ENCODE results near the gene PIK3R4.

The PIK3R4 gene

DNA sequence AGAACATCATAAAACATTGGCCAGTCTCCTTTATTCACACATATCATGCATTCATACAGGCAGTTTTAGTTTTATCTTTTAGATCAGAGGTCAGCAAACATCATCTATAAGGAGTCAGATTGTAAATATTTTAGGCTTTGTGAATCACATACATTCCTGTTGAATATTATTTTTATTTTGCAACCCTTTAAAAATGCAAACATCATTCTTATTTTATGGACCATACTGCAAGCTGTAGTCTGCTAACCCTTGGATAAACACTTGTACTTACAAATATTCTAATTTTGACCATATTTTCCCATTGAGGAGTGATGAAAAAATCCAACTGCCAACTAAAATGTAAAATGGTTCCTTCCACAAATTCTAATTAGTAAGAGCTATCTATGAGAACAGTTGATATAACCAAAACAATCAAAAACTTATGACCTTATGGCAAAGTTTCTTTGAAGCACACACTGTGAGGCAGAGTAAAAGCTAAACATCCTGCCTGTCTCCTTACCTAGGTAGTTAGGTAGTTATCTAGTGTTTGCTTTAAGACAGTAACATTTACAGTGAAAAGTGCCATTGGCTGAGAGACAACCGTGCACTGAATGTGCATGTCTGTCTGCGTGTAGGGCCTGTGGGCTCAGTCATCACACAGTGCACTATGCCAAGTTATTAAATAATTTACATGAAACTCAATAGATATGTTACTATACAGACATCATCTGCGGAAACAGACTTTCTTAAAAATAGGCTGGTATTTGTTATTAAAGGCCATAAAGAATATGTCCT lies 57.7 kb downstream of the PIK3R4 start:
- DNase-seq (ENCODE audit: low read depth in 2 of 2) = no peak

DNA sequence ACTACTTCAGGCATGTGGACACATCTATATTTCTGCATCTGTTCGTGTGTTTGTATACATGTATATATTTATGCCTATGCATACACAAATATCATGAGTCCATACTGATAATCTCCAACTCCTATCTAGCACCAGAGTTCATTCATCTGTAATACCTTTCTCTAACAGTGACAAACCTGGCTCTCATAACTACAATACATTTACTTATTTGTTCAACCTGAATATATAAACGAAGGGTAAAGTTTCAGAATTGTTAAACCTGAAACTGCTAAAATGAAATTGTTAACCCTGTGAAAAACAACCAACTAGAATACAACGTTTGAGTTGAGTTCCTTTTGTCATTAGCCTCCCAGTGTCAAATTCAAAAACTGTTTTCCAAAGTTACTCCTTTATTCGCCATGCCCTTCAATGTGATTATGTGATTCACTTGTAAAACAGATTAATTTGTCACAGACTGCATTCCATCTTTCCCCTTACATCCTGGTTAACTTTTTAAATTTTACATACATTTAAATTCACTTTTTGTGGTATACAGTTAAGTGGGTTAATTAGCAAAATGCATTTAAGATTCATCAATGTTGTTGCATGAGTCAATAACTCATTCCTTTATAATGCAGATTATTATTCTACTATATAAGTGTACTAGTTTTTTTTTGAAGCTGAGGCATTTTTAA lies 58.5 kb downstream of the PIK3R4 start:
- no peak for DNase-seq (ENCODE audit: low read depth in 2 of 2)

- DNase-seq (ENCODE audit: low read depth in 2 of 2) = no peak
Measured at GRCh38 chr3:130687327-130687726, 59.3 kb downstream of the PIK3R4 start.

GRCh38 chr3:130686833-130687232 lies 59.8 kb downstream of the PIK3R4 start:
- DNase-seq (ENCODE audit: low read depth in 2 of 2) = no peak

DNA sequence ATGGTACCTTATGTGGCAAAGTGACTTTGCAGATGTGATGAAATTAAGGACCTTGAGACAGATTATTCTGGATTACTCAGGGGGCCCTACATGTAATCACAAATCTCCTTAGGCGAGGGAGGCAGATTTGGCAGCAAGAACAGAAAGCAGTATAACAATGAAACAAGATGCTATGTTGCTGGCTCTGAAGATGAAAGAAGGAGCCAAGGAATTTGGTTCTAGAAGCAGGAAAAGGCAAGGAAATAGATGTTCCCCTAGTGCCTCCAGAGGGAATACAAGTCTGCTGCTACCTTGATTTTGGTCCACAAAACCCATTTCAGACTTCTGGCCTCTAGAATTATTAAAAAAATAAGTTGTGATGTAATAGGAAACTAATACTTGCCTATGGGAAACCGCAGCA lies 64.5 kb downstream of the PIK3R4 start:
- DNase-seq (ENCODE audit: low read depth in 2 of 2) = no peak

- DNase-seq (ENCODE audit: low read depth in 2 of 2) = no peak
Measured at GRCh38 chr3:130679218-130679617, 67.4 kb downstream of the PIK3R4 start.

- DNase-seq (ENCODE audit: low read depth in 2 of 2) = no peak
Measured at GRCh38 chr3:130677343-130677742, 69.3 kb downstream of the PIK3R4 start.

DNA sequence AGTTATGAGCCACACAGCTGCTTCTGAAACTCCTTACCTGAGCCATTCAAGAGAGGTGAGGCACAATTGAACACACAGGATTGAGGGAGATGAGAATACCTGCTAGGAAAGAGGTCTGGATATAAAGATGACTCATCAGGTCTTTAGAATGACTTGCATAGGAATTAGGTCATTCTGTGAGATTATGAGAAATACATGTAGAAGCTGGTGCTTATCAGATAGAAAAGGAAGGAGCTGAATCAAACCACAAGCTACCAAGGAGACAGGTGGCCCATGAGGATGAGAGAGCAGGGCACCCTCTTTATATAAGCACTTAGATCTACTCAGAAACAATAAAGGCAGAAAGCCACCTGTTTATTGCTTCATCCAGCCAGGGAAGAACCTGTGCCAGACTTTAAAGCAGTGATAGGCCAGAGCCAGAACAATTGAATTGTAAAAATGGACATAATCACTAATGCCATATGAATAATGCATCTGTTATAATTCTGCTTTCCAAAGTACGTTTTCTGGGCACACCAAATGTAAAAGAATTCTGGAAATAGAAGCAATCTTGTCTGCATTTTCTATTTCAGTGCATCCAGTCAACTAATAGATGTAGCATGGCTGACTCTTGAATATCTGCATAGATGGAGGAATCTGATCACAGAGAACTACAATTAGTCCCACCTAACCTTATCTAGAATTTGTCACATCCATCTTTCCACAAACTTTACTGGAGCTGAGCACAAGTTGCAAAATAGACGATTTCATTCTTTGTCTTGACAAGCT lies 74.9 kb downstream of the PIK3R4 start:
- DNase-seq (ENCODE audit: low read depth in 2 of 2) = no peak

GRCh38 chr3:130669740-130670139 lies 76.9 kb downstream of the PIK3R4 start:
- DNase-seq (ENCODE audit: low read depth in 2 of 2) = no peak

GRCh38 chr3:130663092-130663491 lies 83.5 kb downstream of the PIK3R4 start:
- no peak for DNase-seq (ENCODE audit: low read depth in 2 of 2)

- no peak for DNase-seq (ENCODE audit: low read depth in 2 of 2)
Measured at GRCh38 chr3:130662501-130662996, 84.1 kb downstream of the PIK3R4 start.

DNA sequence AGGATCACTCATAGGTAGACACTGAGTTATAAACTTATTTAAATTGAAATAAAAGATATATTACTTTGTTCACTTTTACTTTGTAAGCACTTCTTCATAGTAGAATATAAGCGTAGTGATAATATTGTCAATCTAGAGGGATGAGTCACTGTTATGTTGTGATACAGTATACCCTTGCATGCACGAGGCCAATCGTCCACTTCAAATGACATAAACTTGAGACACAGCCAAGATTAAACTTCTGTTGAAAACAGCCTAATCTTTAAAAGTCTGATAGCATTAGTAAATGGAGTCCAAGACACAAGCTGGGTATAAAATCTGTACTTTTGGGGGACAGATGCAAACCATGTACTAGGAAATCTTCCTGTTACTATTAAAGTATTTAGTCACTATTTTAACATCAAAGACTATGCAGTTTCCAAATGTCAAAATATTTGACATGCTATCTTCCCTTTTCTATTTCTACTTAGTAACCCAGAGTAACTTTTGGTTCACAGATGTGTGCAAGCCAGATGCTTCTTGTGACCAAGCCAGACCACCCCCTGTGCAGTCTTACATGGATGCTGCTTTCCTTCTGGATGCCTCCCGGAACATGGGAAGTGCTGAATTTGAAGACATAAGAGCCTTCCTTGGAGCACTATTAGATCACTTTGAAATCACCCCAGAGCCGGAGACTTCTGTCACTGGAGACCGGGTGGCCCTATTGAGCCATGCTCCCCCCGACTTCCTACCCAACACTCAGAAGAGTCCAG lies 85.3 kb downstream of the PIK3R4 start:
- no peak for DNase-seq (ENCODE audit: low read depth in 2 of 2)

DNA sequence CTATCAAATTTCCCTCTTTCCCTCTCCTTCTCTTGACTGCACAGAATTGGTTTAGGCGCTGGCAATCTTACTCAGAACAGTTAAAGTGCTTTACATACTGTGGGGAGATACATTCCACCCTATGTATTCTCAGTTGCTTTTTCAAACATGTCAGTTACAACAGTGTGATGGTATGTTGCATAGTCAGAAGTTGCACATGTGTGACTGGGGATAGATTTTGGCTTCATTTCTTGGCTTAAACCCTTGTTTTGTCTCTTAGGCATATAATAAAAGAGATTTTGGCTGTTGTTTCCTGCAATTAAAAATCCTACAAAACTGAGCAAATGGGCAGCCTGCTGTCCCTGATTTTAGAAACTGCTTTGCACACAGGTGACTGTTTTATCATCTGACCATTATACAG lies 86.7 kb downstream of the PIK3R4 start:
- no peak for DNase-seq (ENCODE audit: low read depth in 2 of 2)

- no peak for DNase-seq (ENCODE audit: low read depth in 2 of 2)
Measured at GRCh38 chr3:130658678-130659077, 88.0 kb downstream of the PIK3R4 start.

DNA sequence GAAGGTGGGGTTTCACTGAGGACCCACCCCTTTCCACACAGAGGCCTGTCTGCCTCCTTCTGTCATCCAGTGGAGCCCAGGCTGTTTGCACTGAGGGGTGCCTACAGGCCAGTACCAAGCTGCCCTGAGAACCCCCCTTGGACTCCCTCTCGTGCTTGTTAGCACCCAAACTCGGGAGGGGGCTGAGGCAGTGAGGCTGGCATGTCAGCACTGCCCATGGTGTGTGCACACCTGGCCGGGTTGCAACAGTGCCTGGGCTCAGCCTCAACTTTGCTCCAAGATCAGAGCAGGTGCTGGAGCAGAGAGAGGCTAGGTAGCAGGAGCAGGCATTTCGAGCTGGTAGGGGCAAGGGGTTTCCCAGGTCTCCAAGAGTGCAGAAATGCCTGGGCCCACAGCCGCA lies 90.0 kb downstream of the PIK3R4 start:
- DNase-seq (ENCODE audit: low read depth in 2 of 2) = no peak

DNA sequence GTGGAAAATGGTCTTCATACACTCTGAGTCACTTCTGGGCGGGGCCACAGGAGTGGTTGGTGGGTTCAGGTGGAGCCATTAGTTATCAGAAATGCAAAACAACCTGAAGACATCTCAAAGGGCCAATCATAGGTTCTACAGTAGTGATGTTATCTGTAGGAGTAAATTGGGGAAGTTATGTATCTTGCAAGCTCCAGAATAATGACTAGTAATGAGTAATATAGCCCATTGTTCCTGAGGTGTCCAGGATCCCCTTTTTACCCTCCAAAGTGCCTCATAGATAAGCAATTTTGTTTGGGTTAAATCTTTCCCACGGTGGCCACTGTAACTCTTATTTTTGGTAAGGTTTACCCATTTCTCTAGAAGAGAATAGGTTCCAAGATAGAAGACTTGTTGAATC lies 91.7 kb downstream of the PIK3R4 start:
- DNase-seq (ENCODE audit: low read depth in 2 of 2) = no peak

DNA sequence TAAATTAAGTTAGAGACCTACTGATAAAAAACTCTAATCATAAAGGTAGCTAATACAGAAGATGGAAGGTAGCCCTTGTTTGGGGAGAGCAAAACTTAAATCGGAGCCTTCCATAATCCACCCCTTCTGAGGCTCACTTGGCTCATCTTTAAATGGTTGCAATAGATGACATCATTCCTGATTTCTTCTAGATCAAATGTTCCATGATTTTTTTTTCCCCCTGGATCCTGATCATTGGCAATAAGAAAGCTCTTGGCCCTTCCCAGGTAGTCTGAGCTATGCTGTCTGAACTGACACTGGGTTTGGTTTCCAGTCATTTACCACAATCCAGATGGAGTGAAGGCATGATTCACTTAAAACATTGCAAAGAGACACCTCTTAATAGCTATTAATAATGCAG lies 92.5 kb downstream of the PIK3R4 start:
- no peak for DNase-seq (ENCODE audit: low read depth in 2 of 2)

DNA sequence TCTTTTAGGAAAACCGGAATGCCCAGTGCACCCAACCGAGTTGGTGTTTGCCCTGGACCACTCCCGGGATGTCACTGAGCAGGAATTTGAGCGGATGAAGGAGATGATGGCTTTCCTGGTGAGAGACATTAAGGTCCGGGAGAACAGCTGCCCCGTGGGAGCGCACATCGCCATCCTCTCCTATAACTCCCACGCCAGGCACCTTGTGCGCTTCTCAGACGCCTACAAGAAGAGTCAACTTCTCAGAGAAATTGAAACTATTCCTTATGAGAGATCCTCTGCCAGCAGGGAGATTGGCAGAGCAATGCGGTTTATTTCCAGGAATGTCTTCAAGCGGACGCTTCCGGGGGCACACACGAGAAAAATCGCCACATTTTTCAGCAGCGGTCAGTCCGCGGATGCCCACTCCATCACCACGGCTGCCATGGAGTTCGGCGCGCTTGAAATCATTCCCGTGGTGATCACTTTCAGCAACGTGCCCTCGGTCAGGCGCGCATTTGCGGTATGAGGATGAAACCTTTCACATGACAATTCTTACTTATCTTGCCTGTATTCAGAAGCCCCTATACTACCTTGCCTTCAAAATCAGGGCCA lies 97.5 kb downstream of the PIK3R4 start:
- no peak for DNase-seq (ENCODE audit: low read depth in 2 of 2)

- no peak for DNase-seq (ENCODE audit: low read depth in 2 of 2)
Measured at GRCh38 chr3:130648293-130648692, 98.3 kb downstream of the PIK3R4 start.

- DNase-seq (ENCODE audit: low read depth in 2 of 2) = no peak
Measured at GRCh38 chr3:130645261-130645660, 101.4 kb downstream of the PIK3R4 start.

- DNase-seq (ENCODE audit: low read depth in 2 of 2) = no peak
Measured at GRCh38 chr3:130644628-130645253, 101.9 kb downstream of the PIK3R4 start.
